K562 (cell line): Measurements from ENCODE around the gene PAQR4. TPM values are rescaled to one million over a fixed set of nuclear protein-coding genes. Genes with fewer than 3 reads are reported as not detected.
A peak's percentile ranks its signal among the peaks of the same experiment; 100 is the strongest.

Source experiments
- ATAC-seq: fragments of 200-7000 bp; cut with Tn5 transposase; 3 replicates; pipeline ENCODE4 v1.9.1; 2020; ENCODE audit warnings: moderate library complexity
- Bru-seq: library from RNA; stranded (reverse); fragments of 400-500 nt; gene quantifications from one replicate; lab custom pipeline; 2021; lab: Mats Ljungman, UMichigan
- BruChase-seq, 2 experiments: library from RNA; stranded (reverse); fragments of 400-500 nt; gene quantifications; one replicate each; lab custom pipeline; 2021; lab: Mats Ljungman, UMichigan
- BruUV-seq: library from RNA; stranded (reverse); fragments of 400-500 nt; replicated peaks from 2 replicates; lab custom pipeline; 2021; lab: Mats Ljungman, UMichigan
- CTCF ChIA-PET: fragments of 300-600 bp; formaldehyde crosslinking; extraction: SDS; loops from one replicate; lab custom pipeline; 2021; ENCODE audit warnings: low intra/inter-chr PET ratio; lab: Yijun Ruan, JAX
- POLR2A ChIA-PET: fragments of 300-600, 350-650 bp; sonication (Branson Sonifier 250); formaldehyde crosslinking; extraction: SDS; loops from one replicate; lab custom pipeline; 2021; ENCODE audit warnings: antibody characterized with exemption, inconsistent platforms; lab: Yijun Ruan, JAX
- DNase-seq, 4 experiments: peaks; one replicate each; pipeline versions ENCODE4 v3.0.0 to v3.0.0-alpha.2; 2011 to 2018; ENCODE audit warnings: low spot score in 3 of 4, mixed read lengths in 3 of 4; ENCODE audit errors: extremely low read depth in 1 of 4
- FAIRE-seq: peaks from 2 replicates; lab custom pipeline; 2011; peaks lifted over from hg19 to GRCh38; lab: Jason Lieb, UNC
- H2AFZ ChIP-seq: 2 replicates; pipeline ENCODE4 v1.6.0; 2011; ENCODE audit warnings: low read depth, low read length, control low read depth, inconsistent platforms
- H3K27ac ChIP-seq: fragments of 200-600 bp; 3 replicates; pipeline ENCODE4 v1.8.0; 2011; ENCODE audit warnings: low read depth, mild to moderate bottlenecking, control low read depth, inconsistent platforms, low read length, moderate library complexity, mixed read lengths; ENCODE audit errors: extremely low read depth
- H3K27me3 ChIP-seq, 2 experiments: fragments of 300-600 bp in 1 of 2; 2 replicates in 1 of 2; 3 replicates in 1 of 2; pipeline versions ENCODE4 v1.6.0 to v1.8.0; 2011; ENCODE audit warnings: inconsistent platforms in 2 of 2, low read length in 2 of 2, mild to moderate bottlenecking in 1 of 2, mixed read lengths in 1 of 2, moderate library complexity in 1 of 2; ENCODE audit not compliant: control insufficient read depth in 2 of 2, insufficient read depth in 2 of 2
- H3K36me3 ChIP-seq: fragments of 300-600 bp; 3 replicates; pipeline ENCODE4 v1.8.0; 2011; ENCODE audit warnings: mild to moderate bottlenecking, low read length, inconsistent platforms; ENCODE audit not compliant: control insufficient read depth, insufficient read depth
- H3K4me1 ChIP-seq, 2 experiments: fragments of 200-600 bp in 1 of 2; replicated peaks in 1 of 2; 2 replicates in 1 of 2; 3 replicates in 1 of 2; pipeline versions ENCODE4 v1.5.1 to v1.8.0; 2011; ENCODE audit warnings: inconsistent platforms in 2 of 2, low read length in 2 of 2, mild to moderate bottlenecking in 1 of 2, mixed read lengths in 1 of 2, moderate library complexity in 1 of 2; ENCODE audit not compliant: control insufficient read depth in 2 of 2, insufficient read depth in 2 of 2
- H3K4me2 ChIP-seq: 2 replicates; pipeline ENCODE4 v1.6.1; 2011; ENCODE audit warnings: low read length, control low read depth, inconsistent platforms, mixed read lengths; ENCODE audit not compliant: insufficient read depth
- H3K4me3 ChIP-seq: fragments of 200-600 bp; sonication (generic), shearing (Covaris generic); 2 replicates; pipeline ENCODE4 v1.5.1; 2016; ENCODE audit warnings: control low read depth, inconsistent platforms
- H3K79me2 ChIP-seq: fragments of 200-600 bp; 3 replicates; pipeline ENCODE4 v1.8.0; 2011; ENCODE audit warnings: low read length, inconsistent platforms; ENCODE audit not compliant: control insufficient read depth, insufficient read depth
- H3K9ac ChIP-seq, 2 experiments: 2 replicates each; pipeline versions ENCODE4 v1.6.0 to v1.6.1; 2011; ENCODE audit warnings: low read depth in 2 of 2, low read length in 2 of 2, control low read depth in 1 of 2, inconsistent platforms in 1 of 2, mild to moderate bottlenecking in 1 of 2, mixed read lengths in 1 of 2; ENCODE audit not compliant: insufficient read depth in 1 of 2
- H3K9me1 ChIP-seq: one replicate; pipeline ENCODE4 v1.6.0; 2011; ENCODE audit warnings: inconsistent platforms, mild to moderate bottlenecking, low read length, moderate library complexity; ENCODE audit not compliant: control insufficient read depth, insufficient read depth
- H3K9me3 ChIP-seq: replicated peaks from 2 replicates; pipeline ENCODE4 v1.5.1; 2011; ENCODE audit warnings: low read depth, low read length, inconsistent platforms; ENCODE audit not compliant: control insufficient read depth, insufficient read depth
- H4K20me1 ChIP-seq: replicated peaks from 2 replicates; pipeline ENCODE4 v1.6.1; 2011; ENCODE audit warnings: low read length, inconsistent platforms, mixed read lengths; ENCODE audit not compliant: control insufficient read depth, insufficient read depth
- DPF2 ChIP-seq: fragments of 450-650 bp; IDR thresholded peaks from 2 replicates; pipeline ENCODE4 v1.6.1; 2016
- FOXA3 ChIP-seq, 2 experiments: fragments of 450-650 bp in 1 of 2; sonication (generic) in 1 of 2; formaldehyde crosslinking; IDR thresholded peaks in 1 of 2; conservative IDR thresholded peaks in 1 of 2; 2 replicates each; pipeline versions ENCODE4 v1.4.0 to v1.8.0; 2020 to 2022; ENCODE audit warnings: mild to moderate bottlenecking in 2 of 2, missing genetic modification reagents in 1 of 2
- PHF8 ChIP-seq: fragments of 200-600 bp; sonication (generic); IDR thresholded peaks from 2 replicates; pipeline ENCODE4 v1.6.1; 2012; ENCODE audit warnings: mixed run types, mild to moderate bottlenecking, inconsistent platforms, low read length, moderate library complexity, borderline replicate concordance
- RBBP5 ChIP-seq: fragments of 200-600 bp; sonication (generic); IDR thresholded peaks from 2 replicates; pipeline ENCODE4 v1.6.1; 2012; ENCODE audit warnings: borderline replicate concordance, mild to moderate bottlenecking, low read length, control low read depth, inconsistent platforms; ENCODE audit not compliant: insufficient read depth, poor library complexity, severe bottlenecking
- RERE ChIP-seq: sonication (generic); formaldehyde crosslinking; IDR thresholded peaks from 2 replicates; pipeline ENCODE4 v1.8.0; 2023; ENCODE audit warnings: missing genetic modification reagents, mild to moderate bottlenecking, borderline replicate concordance
- WGBS: fragments of 100-300 bp; shearing (Covaris generic); methylation state at CpG from one replicate; pipeline ENCODE4 v1.1.6; 2016; ENCODE audit warnings: low coverage, mixed read lengths; ENCODE audit not compliant: insufficient coverage; ENCODE audit errors: missing lambda C conversion rate; 5-methylcytosine and 5-hydroxymethylcytosine counted together
- in situ Hi-C: fragments of 300-500 bp; cut with MboI; formaldehyde crosslinking; loops from 4 replicates; pipeline ENCODE4 v1.15.0; 2018; ENCODE audit warnings: inconsistent platforms, mixed read lengths
- intact Hi-C: fragments of 100-400 bp; cut with micrococcal nuclease; formaldehyde crosslinking; loops from 2 replicates; pipeline ENCODE4 v1.14.2; 2022
- long read RNA-seq, 3 experiments: library from polyadenylated mRNA in 2 of 3; library from RNA in 1 of 3; unstranded in 2 of 3; stranded (forward) in 1 of 3; transcript quantifications; one replicate each; pipeline ENCODE4 v2.0.0, GENCODE V29; 2019 to 2022
- polyA minus RNA-seq, 3 experiments: library from RNA; depleted of rRNA, polyadenylated mRNA; stranded (reverse); fragments of >200 nt; gene quantifications; 2 replicates each; pipeline ENCODE4 v1.2.3, GENCODE V29; 2011
- polyA plus RNA-seq, 8 experiments: library from polyadenylated mRNA; depleted of rRNA in 4 of 8; stranded (reverse) in 5 of 8; unstranded in 3 of 8; fragments of >200 nt; fragmentation: Nextera tagmentation in 2 of 8; fragmentation: Illumina TruSeq in 1 of 8; extraction: Ambion mirVana in 2 of 8; extraction: Trizol in 1 of 8; gene quantifications; 2 replicates each; pipeline versions ENCODE4 v1.2.1 to v1.2.3, GENCODE V29; 2011 to 2014; ENCODE audit warnings: inconsistent platforms in 1 of 8, missing spikeins in 1 of 8
- total RNA-seq, 7 experiments: library from RNA; depleted of rRNA in 6 of 7; stranded (reverse); fragments of >200 nt in 6 of 7; fragmentation: Illumina TruSeq in 2 of 7; extraction: Trizol in 2 of 7; gene quantifications; 2 replicates each; pipeline versions ENCODE4 v1.2.1 to v1.2.3, GENCODE V29; 2011 to 2021; ENCODE audit warnings: low replicate concordance in 1 of 7

Gene PAQR4
- 19.5 and 61.4 TPM in 2 replicates for total RNA-seq (2011; cell fraction: chromatin; rRNA removed; ENCODE audit: low replicate concordance)
- 51.0 and 53.6 TPM in 2 replicates for total RNA-seq (2011; cell fraction: nucleolus; rRNA removed)
- 31.3 and 34.3 TPM in 2 replicates for total RNA-seq (2011; cell fraction: nucleoplasm; rRNA removed)
- total RNA-seq (2014; rRNA removed) = 25.3 and 30.1 TPM in 2 replicates
- 8.2 and 10.7 TPM in 2 replicates for total RNA-seq (2014; rRNA removed; fragmentation: Illumina TruSeq; extraction: Trizol)
- total RNA-seq (2015; rRNA removed; fragmentation: Illumina TruSeq; extraction: Trizol) = 19.5 and 22.0 TPM in 2 replicates
- 40.4 TPM in 2 replicates for total RNA-seq (2021)
- 11.6 and 14.6 TPM in 2 replicates for polyA plus RNA-seq (2011; rRNA removed)
- 16.4 and 41.9 TPM in 2 replicates for polyA plus RNA-seq (2011; cell fraction: cytosol; rRNA removed)
- polyA plus RNA-seq (2011; cell fraction: nucleus; rRNA removed) = 40.3 and 69.3 TPM in 2 replicates
- 21.4 and 26.0 TPM in 2 replicates for polyA plus RNA-seq (2012)
- 21.1 and 27.8 TPM in 2 replicates for polyA plus RNA-seq (2014; fragmentation: Illumina TruSeq; extraction: Trizol)
- 1 to 10 TPM in 1 of 2 experiments, under 1 TPM in 1; 0.62 to 1.0 TPM for polyA plus RNA-seq (2014; fragmentation: Nextera tagmentation; extraction: Ambion mirVana)
- polyA plus RNA-seq (2014; rRNA removed) = 28.9 and 31.6 TPM in 2 replicates
- 4.7 and 8.4 TPM in 2 replicates for polyA minus RNA-seq (2011; rRNA and poly(A)+ RNA removed)
- 13.9 and 18.4 TPM in 2 replicates for polyA minus RNA-seq (2011; cell fraction: cytosol; rRNA and poly(A)+ RNA removed)
- 10.0 and 12.0 TPM in 2 replicates for polyA minus RNA-seq (2011; cell fraction: nucleus; rRNA and poly(A)+ RNA removed)
- percentile 70 among the genes with signal in this experiment for Bru-seq, nascent RNA
- BruChase-seq, experiment 1, labeled RNA remaining after a 2-hour chase = percentile 66 among the genes with signal in this experiment
- percentile 73 among the genes with signal in this experiment for BruChase-seq, experiment 2, labeled RNA remaining after a 6-hour chase
- long read RNA-seq, experiment 1, transcript PAQR4-201 (3 exons, 2,644 nt) = minor isoform, 6 of 259 reads
- long read RNA-seq, experiment 1, transcript PAQR4-202 (3 exons, 2,793 nt) = major isoform, 61 of 259 reads
- long read RNA-seq, experiment 1, transcript PAQR4-204 (2 exons, 869 nt) = minor isoform, 57 of 259 reads
- long read RNA-seq, experiment 1, partial matches to known transcripts = 1 of 259 reads
- long read RNA-seq, experiment 1, other reads (novel, unspliced or antisense) = 133 of 259 reads
- long read RNA-seq, experiment 2, transcript PAQR4-202 (3 exons, 2,793 nt) = major isoform, 27 of 39 reads
- long read RNA-seq, experiment 2, partial matches to known transcripts = 0 of 39 reads
- long read RNA-seq, experiment 2, other reads (novel, unspliced or antisense) = 9 of 39 reads
- long read RNA-seq, experiment 3, partial matches to known transcripts = 0 of 11 reads
- long read RNA-seq, experiment 3, other reads (novel, unspliced or antisense) = 5 of 11 reads

- in situ Hi-C loops (no loop called here), intact Hi-C loops (loop anchor here (2.0 to 10.0 kb wide), 2 partner anchors 14 to 56 kb away; partner anchors contain the start of genes HCFC1R1, THOC6 and TNFRSF12A)
- BruUV-seq = no TSS peak
- POLR2A ChIA-PET = interaction anchor here (0.5 to 1.9 kb wide), 11 partner anchors 9 to 55 kb away, joined by 3 to 23 read pairs (median 4); partner anchors contain the start of genes HCFC1R1, PKMYT1 and THOC6
- Histone ChIP-seq H2AFZ (peak within 1 kb of the TSS; percentile 91), H3K27me3 (no peaks in the 10 kb centered on the region), H3K9me1 (peaks cover 3% of the 10 kb centered on the region), H3K9me3 (no peaks in the 10 kb centered on the region), H3K4me1 (peaks cover 17 to 96% of the 10 kb centered on the region in 2 experiments), H3K36me3 (peaks cover 35% of the 10 kb centered on the region; the same call in 2 of the 3 replicates), H3K9ac (peak within 1 kb of the TSS; percentile 77 to 99), H3K79me2 (peaks cover 22% of the 10 kb centered on the region), H4K20me1 (peaks cover 25% of the 10 kb centered on the region), H3K4me3 (peak within 1 kb of the TSS; percentile 96), H3K27ac (peak within 1 kb of the TSS; percentile 84), H3K4me2 (peak within 1 kb of the TSS; percentile 78)
- CTCF ChIA-PET = no interaction called here
- 1% methylated on average over 60 of the region's 98 CpGs for WGBS
- peak; percentile 84 to 95 (median 90) for DNase-seq
- no peak for FAIRE-seq
- peak; percentile 77 for ATAC-seq
- peak; percentile 87; the same call in 1 of the 2 replicates for TF ChIP-seq RERE
- TF ChIP-seq PHF8 = peak; percentile 46; the same call in 1 of the 2 replicates
- TF ChIP-seq RBBP5 = peak; percentile 33
- TF ChIP-seq FOXA3 (CRISPR knock-in tag; conservative IDR thresholded peaks at IDR 0.05 in 1 of 2, IDR thresholded peaks at IDR 0.05 in 1 of 2) = no peak
- peak; percentile 54; the same call in 1 of the 2 replicates for TF ChIP-seq DPF2
Observed at GRCh38 chr16:2968738-2969544, at the start of gene PAQR4. Gene PAQR4, plus strand, starts transcription at chr16:2969348. Its CDS starts 327 bp downstream, at chr16:2969675.
